NCI-H1930 (cell line): Measurements from ENCODE around the gene SLC4A3.
"Not testable (repeated sequence)": the region's sequence is repeated elsewhere in the genome, so short reads cannot be mapped to it uniquely, and the experiment has no call there.

Experiments
- DNase-seq, 2 experiments: peaks; one replicate each; lab custom pipeline; 2025; lab: John Stamatoyannopoulos, UW

The SLC4A3 gene

DNA sequence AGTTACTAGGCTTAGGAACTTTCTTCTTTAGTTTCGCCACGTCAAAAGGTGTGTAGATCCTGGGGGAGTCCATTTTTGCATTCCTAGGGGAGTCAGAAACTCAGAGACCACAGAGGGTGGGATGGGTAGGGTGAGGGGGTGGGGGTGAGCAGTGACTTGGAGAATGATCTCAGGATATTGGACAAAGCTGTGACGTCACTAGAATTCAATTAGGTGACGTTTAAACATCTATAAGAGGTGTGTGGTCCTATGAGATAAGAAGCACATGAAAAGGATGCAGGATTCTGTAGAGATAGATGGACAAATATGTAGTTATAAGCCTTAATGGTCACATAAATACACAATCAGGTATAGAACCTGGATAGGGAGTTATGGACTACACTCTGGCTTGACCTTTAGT, 21.5 kb downstream of the SLC4A3 start:
- no peak for DNase-seq

DNA sequence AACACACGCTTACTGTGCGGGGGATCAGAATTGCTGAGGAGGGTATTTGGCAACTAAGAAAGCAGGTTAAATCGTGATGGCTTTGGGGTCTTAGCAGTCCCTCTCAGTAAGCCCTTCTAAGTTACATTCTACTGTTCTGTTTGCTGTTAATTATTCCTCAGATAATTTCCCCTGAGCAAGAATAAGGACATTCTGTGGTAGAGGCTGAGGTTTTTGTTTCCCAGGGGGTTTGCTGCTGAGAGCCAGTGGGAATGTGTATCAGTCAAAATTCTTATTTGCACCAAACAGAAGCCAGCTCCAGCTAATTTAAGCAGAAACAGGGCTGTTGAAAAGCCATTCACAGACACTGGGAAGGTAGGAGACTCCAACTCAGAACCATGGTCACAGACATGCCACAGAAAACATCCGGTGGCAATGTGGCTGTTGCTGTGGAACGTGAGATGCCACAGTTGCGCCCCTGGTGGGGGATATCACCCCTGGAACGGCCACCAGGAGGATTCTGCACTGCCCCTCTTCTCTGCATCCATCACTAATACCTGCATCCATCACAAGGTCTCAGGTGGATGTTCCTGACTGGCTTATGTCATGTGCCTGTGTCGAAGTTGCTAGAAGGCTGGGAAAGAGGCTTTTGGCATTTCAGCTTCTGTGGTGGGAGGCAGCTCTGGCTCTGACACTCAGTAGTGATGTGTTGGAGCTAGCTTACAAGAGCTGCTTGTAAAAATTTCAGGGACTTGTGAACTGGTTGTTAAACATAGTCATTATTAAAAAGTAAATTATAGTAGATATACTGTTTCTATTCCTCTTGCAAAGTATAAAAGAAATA, 23.2 kb downstream of the SLC4A3 start:
- DNase-seq = no peak

GRCh38 chr2:219651656-219652055, 24.2 kb downstream of the SLC4A3 start:
- not testable (repeated sequence) for DNase-seq

GRCh38 chr2:219656526-219656925, 29.1 kb downstream of the SLC4A3 start:
- no peak for DNase-seq

- no peak for DNase-seq
Observed at GRCh38 chr2:219658196-219658846, 30.9 kb downstream of the SLC4A3 start.

DNA sequence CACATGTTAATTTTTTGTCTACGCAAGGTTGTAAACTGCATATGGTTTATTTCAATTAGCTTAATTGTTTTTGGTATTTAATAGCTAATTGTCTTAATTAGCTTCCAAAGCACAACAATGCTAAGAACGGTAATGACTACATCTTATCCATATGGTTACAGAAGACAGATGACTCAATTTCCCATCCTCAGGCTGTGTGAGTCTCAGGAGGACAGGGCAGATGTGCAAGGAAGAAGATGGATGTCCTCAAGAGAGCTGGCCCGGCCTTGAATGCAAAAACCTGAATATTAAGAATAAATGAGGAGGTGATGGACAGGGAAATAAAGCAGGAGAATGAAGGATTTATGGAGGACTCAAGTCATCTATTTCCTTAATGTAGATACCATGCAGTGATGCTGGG, 31.4 kb downstream of the SLC4A3 start:
- no peak for DNase-seq

DNA sequence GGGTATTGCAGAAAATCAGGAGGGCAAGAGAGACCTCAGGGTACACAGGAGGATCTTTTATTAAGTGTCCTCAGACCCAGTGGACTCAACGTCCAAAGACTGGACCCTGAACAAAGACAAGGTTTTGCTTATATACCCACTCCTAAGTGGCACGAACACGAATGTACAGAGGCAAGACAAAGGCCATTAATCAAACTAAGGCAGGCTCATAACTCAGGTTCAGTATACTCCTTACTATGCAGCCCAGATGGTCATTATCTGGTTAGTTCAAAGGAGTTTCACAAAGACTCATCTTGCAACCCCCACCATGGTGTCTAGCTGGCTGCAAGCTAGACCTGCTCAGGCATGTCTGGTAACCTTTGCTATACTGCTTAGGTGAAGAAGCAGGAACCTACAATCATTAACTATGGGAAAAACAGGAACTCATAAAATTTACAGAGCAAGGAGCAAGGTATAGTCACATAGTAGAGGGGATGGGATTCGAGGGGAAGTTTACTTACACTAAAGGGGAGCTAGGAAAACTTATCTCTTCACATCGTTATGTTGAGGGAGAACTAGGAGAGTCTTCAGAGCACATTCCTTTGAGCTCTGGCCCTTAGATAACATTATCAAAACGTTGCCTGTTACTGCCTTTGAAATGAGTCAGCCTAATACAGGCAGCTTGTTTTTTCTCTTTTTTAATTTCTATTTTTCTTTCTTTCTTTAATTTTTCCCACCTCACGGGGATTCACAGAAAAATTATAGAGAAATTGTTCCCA, 33.9 kb downstream of the SLC4A3 start:
- no peak for DNase-seq

GRCh38 chr2:219661955-219662395, 34.5 kb downstream of the SLC4A3 start:
- no peak for DNase-seq

DNA sequence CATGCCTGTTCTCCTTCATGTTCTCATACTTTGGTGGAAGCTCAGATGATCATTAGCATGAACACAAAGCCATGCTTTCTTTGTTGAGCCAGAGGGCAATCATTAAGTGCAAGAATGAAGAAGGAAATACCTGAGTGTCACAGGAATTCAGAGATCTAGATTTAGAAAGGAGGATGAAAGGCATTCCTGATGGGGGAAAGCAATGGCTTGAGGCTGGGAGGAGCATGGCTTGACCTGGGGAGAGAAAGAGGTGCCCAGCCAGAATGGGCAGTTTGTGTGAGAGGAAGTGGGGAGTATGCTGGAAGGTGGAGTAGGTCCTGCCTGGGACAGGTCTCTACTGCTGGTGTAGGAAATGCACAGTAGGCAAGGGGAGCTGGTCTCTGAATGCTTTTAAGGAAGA, 35.1 kb downstream of the SLC4A3 start:
- no peak for DNase-seq

DNA sequence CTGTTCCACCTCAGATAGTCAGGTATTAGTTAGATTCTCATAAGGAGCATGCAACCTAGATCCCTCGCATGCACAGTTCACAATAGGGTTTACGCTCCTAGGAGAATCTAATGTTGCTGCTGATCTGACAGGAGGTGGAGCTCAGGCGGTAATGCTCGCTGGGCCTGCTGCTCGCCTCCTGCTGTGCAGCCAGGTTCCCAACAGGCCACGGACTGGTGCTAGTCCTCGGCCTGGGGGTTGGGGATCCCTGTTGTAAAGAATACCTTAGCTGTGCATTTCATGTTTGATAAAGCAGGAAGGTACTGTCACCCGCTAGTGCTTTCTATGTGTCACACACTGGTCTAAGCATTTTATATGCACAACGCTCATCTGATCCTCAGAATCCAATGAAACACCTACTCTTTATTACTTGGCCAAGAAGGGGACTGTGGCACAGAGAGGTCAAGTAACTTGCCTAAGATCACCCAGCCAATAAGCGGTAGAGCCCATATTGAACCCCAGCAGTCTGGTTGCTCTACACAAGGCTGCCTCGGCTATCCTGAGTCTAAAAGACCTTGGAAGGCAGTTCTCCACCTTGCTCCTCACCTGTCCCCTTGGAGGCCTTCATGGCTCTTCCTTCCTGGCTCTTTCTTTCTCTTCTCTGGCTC, 35.8 kb downstream of the SLC4A3 start:
- DNase-seq = no peak

DNA sequence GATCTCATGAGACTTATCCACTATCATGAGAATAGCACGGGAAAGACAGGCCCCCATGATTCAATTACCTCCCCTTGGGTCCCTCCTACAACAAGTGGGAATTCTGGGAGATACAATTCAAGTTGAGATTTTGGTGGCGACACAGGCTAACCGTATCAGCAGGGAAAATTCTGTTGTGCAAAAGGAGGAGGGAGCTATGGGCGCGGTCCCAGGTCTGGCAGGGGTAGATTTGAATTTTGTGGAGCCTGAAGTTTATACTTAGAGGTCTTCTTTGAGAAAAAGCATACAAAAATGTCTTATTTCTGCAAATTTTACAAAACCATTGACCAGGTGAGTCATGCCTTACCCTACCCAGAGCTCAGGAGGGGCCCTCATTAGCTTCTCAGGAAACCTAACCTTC, 36.6 kb downstream of the SLC4A3 start:
- DNase-seq = no peak

DNA sequence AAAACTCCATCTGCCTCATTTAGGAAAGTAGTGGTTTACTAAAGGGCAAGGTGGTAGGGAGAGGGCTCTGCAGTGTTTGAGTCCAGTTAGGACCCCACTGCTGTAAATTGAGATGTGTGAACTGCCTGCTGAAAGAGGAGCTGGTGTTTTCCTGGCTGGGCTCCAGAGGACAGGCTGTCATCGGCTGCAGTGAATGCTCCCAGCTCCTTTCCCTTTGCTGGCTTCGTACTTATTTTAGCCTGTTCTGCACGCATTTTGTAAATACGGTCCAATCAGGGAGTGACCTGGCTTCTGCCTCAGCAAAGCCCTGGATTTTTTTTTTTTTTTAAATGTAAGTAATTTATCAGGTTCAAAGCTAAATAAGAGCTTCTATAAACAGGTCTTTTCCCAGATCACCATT, 37.5 kb downstream of the SLC4A3 start:
- no peak for DNase-seq

- no peak for DNase-seq
Observed at GRCh38 chr2:219665926-219666325, 38.5 kb downstream of the SLC4A3 start.

DNA sequence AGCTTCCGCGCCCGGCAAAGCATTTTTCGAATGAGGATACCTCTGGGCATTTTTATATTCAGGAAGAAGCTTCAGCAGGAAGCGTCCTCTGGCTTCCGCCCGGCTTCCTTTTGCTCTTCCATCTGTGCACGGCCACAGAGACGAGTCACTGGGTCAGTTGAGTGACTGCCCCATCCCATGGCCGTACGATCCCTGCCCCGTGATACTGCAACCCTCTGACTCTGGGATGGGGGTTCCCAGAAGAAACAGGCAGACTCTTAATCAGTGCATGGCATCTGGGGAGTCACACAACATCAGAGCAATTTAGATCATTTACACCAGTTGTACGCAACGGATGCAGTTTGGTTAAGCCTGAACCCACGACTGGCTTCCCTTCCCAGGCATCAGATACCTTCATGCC, 40.9 kb downstream of the SLC4A3 start:
- DNase-seq = no peak

DNA sequence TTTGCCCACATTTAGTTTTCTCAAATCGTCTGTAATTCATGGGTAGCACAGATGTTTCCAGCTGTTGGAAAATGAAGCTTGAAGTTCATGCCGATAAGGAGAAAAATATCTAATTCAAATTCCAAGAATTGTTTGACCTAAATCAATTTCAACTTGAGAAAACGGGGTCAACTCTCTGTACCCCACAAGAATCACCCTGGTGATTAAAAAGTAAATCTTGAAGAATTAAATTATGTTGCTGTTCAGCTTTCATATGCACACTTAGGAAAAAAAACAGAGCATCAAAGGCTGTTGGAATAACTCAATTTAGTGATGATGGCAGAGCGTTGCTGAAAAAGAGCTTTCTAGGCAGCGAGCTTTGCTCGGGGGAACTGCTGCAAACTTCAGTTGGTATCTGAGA, 43.0 kb downstream of the SLC4A3 start:
- no peak for DNase-seq

DNA sequence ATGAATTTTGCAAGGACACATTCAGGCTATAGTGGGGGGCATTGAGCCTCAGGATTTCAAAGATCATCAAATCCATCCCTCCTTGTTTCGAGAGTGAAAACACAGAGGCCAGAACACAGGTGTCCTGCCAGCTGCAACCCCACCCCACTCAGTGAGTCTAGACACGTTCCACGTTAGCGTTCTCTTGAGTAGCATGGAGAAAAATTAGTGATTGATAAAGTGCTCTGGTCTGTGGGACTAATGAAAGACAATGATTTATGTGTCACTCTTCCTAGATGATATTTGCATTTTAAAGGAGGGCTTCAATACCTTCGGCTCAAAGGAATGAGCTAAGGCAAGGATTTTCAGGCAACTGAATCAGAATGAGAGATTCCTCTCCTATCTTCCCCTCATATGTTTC, 43.8 kb downstream of the SLC4A3 start:
- no peak for DNase-seq

- DNase-seq = no peak
Observed at GRCh38 chr2:219672406-219672805, 45.0 kb downstream of the SLC4A3 start.

DNA sequence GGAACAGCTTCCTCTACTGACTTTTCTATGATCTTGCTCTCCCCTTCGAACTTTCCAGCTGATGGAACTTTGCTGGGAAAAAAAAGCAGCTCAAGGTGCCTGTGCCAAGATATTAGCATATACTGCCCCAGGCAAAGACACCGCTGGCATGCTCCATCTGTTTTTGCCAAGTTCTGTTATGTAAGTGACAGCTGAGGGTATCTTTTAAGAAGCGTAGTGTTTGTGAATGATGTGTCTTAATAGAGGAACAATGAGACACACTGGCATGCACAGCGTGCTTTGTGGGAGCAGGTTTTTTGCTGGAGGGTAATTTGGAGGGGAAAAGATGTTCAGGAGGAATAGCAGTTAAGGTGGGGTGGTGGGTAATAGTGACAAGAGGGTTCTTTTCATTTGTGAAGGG, 47.8 kb downstream of the SLC4A3 start:
- no peak for DNase-seq

DNA sequence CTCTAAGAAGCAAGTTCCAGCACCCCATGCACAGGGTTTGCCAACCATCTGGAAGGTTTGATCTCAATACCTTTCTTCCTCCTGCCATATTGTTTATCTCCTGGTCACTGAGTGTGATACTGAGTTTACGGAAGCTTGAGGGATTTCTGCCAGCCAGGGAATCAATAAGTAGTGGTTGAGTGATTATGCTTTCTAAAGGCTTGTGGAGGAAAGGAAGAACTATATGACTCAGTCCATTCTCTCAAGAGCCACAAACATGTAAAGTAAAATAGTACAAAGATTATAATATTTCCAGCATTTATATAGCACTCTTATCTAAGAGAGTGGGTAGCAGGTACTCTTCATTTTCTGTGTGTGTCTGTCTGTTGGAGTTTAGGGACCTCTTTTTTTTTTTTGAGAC, 49.2 kb downstream of the SLC4A3 start:
- DNase-seq = no peak

DNA sequence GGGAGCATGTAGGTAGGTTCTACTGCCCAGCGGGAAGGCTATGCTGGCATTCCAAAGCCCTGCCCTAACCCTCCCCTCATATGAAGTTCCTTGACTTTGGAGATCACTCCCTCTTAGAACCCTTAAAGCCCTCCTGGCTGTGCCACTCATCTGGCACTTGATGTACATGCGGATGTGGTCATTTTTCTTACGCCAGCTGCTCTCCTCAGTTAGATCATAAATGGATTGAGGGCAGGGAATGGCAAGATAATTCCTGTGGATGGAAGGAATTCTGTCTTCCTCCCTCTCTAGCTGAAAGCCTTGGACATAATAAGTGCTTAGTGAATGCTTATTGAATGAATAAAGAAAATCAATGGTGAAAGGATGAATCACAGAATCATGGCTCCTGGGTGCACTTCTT, 51.6 kb downstream of the SLC4A3 start:
- no peak for DNase-seq

- DNase-seq = no peak
Observed at GRCh38 chr2:219679571-219679970, 52.1 kb downstream of the SLC4A3 start.

DNA sequence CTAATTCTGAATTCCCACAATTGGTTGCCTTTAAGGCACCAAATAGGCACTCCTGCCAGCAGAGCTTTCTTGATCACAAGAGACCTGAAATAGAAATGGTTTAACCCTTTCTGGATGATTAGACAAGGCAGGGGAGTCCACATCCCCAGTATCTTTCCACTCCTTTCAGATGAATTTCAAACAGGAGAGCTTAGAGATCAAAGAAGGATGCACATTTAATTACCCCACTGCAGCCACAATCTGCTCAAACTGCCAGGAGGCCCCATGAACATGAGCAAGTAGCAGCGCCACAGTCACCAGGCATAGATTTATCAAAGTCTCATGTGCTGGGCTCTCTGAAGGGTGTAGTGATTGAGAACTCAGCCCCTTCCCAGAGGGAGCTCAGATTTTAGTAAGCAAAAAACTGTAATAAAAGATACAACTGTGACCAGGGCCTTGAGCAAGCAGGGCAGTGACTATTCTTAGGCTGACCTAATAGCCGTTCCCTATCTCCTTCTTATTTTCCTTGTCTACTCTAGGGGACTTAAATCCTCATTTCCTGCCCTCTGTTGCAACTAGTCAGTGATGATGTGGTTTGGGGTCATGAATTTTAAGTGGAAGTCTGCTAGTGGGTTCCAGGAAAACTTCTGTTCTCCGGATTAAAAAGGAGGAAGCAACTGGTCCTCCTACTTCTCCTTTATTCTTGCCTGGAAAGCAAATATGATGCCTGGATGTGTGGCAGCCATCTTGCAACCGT, 53.7 kb downstream of the SLC4A3 start:
- no peak for DNase-seq
